NCI-H510A treated with DMSO at 0.1 percent for 48 hours (cell line): Measurements from ENCODE around the gene CDIP1.

ENCODE experiments used
- DNase-seq: peaks from one replicate; lab custom pipeline; 2025; lab: John Stamatoyannopoulos, UW

Gene CDIP1

GRCh38 chr16:4513881-4514280 is 24.7 kb downstream of the CDIP1 start:
- no peak for DNase-seq

- no peak for DNase-seq
These were observed 25.3 kb downstream of the CDIP1 start for GRCh38 chr16:4513086-4513860.

DNA sequence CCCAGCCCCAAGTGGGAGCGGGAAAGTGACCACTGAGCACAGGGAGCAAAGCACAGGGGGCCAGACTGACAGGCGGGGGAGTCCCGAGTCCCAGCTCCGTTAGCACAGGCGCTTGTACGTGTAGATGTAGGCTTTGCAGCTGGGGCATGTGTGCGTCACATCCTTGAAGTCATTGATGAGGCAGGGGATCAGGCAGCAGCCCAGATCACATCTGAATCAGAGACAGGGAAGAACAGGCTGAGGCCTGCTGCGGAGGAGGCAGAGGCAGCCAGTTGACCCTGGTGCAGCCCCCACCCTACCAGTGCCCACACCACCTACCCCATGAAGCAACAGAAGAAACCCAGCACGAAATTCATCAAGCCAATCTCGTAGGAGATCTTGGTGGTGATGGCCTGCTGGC is 26.1 kb downstream of the CDIP1 start:
- no peak for DNase-seq

DNA sequence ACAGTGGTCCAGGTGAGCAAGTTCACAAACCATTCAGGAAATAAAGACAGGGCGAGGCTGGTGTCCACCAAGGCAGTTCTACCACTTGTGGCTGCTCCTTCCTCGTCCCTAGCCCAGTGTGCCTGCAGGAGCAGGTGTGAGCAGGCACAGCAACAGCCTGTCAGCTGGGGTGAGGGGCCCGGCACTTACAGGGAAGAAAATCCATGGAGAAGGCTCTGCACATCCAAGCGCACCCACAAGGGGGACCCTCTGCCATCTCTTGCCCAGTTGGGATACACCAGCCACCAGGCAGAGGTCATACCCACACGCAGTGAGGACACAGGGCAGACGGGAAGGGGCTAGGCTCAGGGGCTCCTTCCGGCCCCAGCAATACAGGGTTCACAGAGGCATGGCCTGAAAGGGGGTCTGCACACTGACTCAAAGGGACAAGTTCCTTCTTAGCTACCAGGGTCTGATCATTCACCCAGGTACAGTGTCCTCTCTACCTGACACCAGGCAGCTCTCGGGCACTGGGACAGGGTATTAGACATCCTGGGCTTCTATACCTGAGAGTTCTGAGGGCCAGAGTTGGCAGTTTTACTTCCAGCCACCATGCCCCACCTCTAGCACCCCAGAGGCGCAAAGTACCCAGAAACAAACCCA is 27.0 kb downstream of the CDIP1 start:
- DNase-seq = peak; percentile 60

DNA sequence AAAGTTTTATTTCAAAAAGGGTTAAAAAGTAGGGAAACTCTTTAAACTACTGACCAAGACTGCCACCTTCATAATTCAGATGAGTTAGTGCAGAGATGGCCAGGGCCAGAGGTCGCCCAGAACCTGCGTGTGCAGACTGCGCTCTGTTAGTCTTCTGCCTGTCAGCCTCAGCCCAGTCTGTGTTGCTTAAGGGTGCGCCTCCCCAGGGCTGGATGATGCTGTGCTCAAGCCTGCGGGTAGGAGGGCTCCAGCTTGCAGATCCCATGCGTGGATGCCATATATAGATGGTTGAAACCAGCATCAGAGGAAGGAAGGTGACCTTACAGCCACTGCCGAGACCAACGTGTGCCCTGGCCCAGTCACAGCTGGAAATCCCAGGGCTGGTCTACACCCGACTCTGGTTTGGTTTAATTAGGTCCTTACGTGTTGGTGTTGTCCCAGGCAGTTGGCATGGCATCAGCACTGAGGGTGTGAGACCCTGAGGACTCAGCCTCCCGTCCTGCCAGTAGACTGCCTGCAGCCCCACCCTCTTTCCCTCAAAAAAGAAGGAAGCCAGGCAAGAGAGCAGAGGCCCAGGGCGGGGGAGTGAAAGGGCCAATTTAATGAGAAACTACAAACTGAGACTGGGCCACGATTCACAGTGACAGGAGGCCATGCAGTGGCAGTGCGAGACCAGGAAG is 27.7 kb downstream of the CDIP1 start:
- no peak for DNase-seq

GRCh38 chr16:4510131-4510530 is 28.4 kb downstream of the CDIP1 start:
- DNase-seq = no peak

DNA sequence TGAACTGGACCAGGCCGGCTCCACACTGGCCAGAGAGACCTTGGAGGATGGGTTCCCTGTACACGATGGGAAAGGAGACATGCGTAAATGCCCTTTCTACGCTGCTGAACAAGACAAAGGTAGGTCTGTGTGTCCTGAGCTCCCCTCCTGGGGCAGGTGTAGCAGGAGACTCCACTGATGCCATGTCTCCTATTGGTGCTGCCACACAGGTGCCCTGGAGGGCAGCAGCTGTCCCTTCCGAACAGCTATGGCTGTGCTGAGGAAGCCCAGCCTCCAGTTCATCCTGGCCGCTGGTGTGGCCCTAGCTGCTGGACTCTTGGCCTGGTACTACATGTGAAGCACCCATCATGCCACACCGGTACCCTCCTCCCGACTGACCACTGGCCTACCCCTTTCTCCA is 29.2 kb downstream of the CDIP1 start:
- no peak for DNase-seq

GRCh38 chr16:4508806-4509205 is 29.8 kb downstream of the CDIP1 start:
- DNase-seq = no peak

GRCh38 chr16:4507588-4508345 is 30.8 kb downstream of the CDIP1 start:
- peak; percentile 61 for DNase-seq

DNA sequence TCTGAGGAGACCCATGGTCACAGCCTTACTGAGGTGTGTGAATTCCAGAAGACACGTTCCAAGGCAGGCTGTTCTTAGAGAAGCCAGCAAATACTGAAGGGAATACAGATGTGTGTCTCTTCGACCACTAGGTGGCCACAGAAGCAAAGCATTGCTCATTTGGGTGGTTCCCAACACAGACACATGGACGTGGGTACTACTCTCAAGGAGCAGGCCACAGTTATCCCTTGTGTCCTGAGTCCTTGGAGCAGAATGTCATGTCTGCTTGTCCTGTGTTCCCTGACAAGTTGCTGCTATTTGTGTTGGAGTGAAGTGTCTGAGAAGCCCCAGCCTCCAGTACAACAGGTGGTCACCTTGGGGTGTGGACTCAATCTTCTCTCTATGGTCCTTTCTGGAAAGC is 32.1 kb downstream of the CDIP1 start:
- DNase-seq = peak; percentile 28

GRCh38 chr16:4505356-4506147 is 33.0 kb downstream of the CDIP1 start:
- no peak for DNase-seq

GRCh38 chr16:4501071-4501478 is 37.5 kb downstream of the CDIP1 start:
- DNase-seq = no peak

DNA sequence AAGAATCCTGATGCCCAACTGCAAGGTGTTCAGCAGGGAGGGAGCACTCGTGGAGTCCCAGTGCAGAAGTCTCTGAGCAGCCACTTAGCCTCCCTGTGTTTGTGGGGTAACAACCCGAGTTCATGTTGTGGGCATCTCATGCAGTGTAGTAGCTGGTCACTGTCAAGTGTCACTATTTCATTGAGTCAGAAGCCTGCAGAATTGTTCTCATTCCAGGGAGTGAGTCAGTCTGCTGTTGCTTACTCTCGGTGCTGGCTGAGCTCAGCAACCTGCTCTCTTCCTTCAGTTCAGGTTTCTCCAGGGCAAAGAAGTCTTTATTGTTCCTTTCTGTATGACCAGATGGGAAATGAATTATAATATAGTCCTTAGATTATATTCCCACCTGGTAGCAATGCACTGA is 38.3 kb downstream of the CDIP1 start:
- no peak for DNase-seq

DNA sequence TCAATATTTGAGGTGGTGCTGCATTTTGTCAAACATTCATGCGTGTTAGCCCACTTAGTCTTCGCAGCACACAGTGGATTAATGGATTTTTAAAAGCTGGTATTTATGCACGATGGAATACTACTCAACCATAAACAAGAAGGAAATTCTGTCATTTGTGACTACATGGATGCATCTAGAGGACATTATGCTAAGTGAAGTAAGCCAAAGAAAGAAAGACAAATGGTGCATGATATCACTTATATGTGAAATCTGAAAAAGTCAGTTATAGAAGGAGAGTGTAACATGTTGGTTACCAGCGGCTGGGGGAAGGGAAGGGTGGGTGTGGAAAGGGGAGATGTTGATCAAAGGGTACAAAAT is 39.4 kb downstream of the CDIP1 start:
- no peak for DNase-seq

- no peak for DNase-seq
These were observed 39.9 kb downstream of the CDIP1 start for GRCh38 chr16:4498546-4499195.

DNA sequence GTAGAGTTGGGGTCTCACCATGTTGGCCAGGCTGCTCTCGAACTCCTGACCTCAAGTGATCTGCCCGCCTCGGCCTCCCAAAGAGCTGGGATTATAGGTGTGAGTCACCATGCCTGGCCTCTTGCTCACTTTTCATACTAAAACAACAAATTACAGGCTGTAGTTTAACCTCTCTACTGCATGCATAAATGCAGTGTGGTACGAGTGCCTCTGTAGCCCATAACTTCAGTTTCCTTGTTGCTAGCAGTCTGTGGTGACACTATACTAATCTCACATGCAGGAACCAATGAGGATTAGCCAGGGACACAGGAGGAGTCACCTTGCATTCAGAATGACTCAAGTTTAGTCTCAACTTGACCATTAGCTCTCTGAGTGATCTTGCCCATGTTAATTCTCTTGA is 42.3 kb downstream of the CDIP1 start:
- DNase-seq = no peak

DNA sequence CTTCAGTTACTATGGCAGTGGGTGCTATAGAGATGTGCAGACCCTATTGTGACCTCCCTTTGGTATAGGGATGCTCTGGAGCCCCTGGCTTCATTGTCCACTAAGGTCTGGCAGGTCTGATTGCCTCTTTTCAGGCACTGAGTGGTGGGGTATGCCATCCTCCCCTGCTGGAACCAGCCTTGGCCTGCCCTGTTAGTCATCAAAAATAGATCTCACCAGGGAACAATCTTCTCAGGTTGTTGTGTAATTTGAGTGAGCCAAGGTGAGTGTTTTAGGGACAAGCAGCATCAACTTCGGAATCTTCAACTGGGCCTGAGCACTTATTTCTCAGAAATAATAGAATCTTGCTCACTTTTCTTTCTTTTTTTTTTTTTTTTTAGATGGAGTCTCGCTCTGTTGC is 42.8 kb downstream of the CDIP1 start:
- DNase-seq = no peak

- DNase-seq = no peak
These were observed 43.7 kb downstream of the CDIP1 start for GRCh38 chr16:4494746-4495490.

GRCh38 chr16:4491898-4492297 is 46.7 kb downstream of the CDIP1 start:
- DNase-seq = no peak

GRCh38 chr16:4489030-4489429 is 49.5 kb downstream of the CDIP1 start:
- no peak for DNase-seq
